IMR-90 (cell line): ENCODE measurements around the gene AAK1.

ENCODE experiments used
- BHLHE40 ChIP-seq: fragments of 150-350 bp; IDR thresholded peaks from 2 replicates; pipeline ENCODE4 v1.6.1; 2016; ENCODE audit warnings: mild to moderate bottlenecking, low read depth, low read length
- CEBPB ChIP-seq: IDR thresholded peaks from 2 replicates; pipeline ENCODE4 v1.6.1; 2012; ENCODE audit warnings: low read depth, low read length, improper control_type of control experiment
- CHD1 ChIP-seq: IDR thresholded peaks from 2 replicates; pipeline ENCODE4 v1.6.1; 2012; ENCODE audit warnings: low read depth, low read length, improper control_type of control experiment
- CTCF ChIP-seq: conservative IDR thresholded peaks from 2 replicates; pipeline ENCODE4 v1.5.1; 2012; ENCODE audit warnings: mild to moderate bottlenecking, low read depth, low read length, improper control_type of control experiment
- ELK1 ChIP-seq: fragments of 150-350 bp; IDR thresholded peaks from 2 replicates; pipeline ENCODE4 v1.6.1; 2016; ENCODE audit warnings: low read depth, mild to moderate bottlenecking, low read length, moderate library complexity, borderline replicate concordance
- FOS ChIP-seq: fragments of 150-350 bp; IDR thresholded peaks from 2 replicates; pipeline ENCODE4 v1.6.1; 2016; ENCODE audit warnings: low read depth, low read length
- MAFK ChIP-seq: IDR thresholded peaks from 2 replicates; pipeline ENCODE4 v1.6.1; 2012; ENCODE audit warnings: low read depth, low read length, improper control_type of control experiment
- MAZ ChIP-seq: IDR thresholded peaks from 2 replicates; pipeline ENCODE4 v1.6.1; 2012; ENCODE audit warnings: low read depth, mild to moderate bottlenecking, low read length, improper control_type of control experiment, moderate library complexity, borderline replicate concordance
- MXI1 ChIP-seq: IDR thresholded peaks from 2 replicates; pipeline ENCODE4 v1.6.1; 2012; ENCODE audit warnings: low read depth, mild to moderate bottlenecking, low read length, moderate library complexity, borderline replicate concordance
- POLR2A ChIP-seq: IDR thresholded peaks from 2 replicates; pipeline ENCODE4 v1.6.1; 2012; ENCODE audit warnings: mild to moderate bottlenecking, low read depth, low read length
- RAD21 ChIP-seq: IDR thresholded peaks from 2 replicates; pipeline ENCODE4 v1.6.1; 2012; ENCODE audit warnings: low read length, improper control_type of control experiment
- RCOR1 ChIP-seq: IDR thresholded peaks from 2 replicates; pipeline ENCODE4 v1.6.1; 2012; ENCODE audit warnings: mild to moderate bottlenecking, low read length, improper control_type of control experiment; ENCODE audit not compliant: insufficient replicate concordance

GRCh38 chr2:69625078-69625795, 18.3 kb downstream of the AAK1 start:
- no peak for TF ChIP-seq CTCF
- TF ChIP-seq POLR2A, result no peak
- TF ChIP-seq CEBPB, result no peak
- no peak for TF ChIP-seq MXI1
- no peak for TF ChIP-seq MAFK
- no peak for TF ChIP-seq RCOR1
- TF ChIP-seq FOS, result no peak
- no peak for TF ChIP-seq RAD21
- no peak for TF ChIP-seq CHD1
- no peak for TF ChIP-seq MAZ
- TF ChIP-seq BHLHE40, result no peak
- TF ChIP-seq ELK1, result no peak
